ENCODE measurements around the gene TRAF5.

The TRAF5 gene

DNA sequence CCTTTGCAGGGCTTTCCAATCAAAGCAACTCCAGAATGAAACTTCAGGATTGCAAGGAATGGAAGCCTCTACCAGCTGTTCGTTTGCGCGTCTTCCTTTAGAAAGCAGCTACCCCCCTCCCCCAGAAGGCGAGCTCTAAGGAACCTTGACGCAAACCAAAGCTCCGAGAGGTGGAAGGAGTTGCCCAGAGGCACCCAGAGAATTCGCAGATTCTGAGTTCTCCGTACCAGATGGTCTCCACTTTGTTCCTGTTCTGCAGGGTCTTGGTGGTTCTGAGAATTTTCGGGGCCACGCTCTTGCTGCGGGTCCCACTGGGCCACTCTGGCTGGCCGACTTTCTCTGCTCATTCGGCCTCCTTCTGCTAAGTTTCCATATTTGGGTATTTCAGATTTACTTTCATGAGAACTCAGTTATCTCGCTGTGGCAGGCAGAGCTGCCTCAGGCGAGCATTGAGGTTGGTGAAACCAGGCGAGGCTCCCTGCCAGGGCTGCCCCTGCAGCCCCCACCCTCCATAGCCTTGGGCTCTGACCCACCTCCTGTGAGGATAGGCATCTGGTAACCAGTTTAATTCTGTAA lies 801 bp downstream of the TRAF5 start:
- no peak overlapping the region for H2BK15ac ChIP-seq (ENCODE audit: low read depth, poor library complexity, severe bottlenecking)
- H2BK12ac ChIP-seq (ENCODE audit: low read length in 2 of 2): peak overlapping the region in 1 of 2 experiments; percentile 52
- peak overlapping the region; percentile 64 for H3K27ac ChIP-seq (ENCODE audit: low read length, poor library complexity, severe bottlenecking)
- H2AK5ac ChIP-seq (ENCODE audit: low read length, severe bottlenecking): no peak overlapping the region
- H3K14ac ChIP-seq (ENCODE audit: low read length in 2 of 2): no peak overlapping the region
- DNase-seq: peak; percentile 79
- peak overlapping the region; percentile 79 for H3K18ac ChIP-seq (ENCODE audit: low read depth in 1 of 2, low read length in 2 of 2)
- H3K23ac ChIP-seq (ENCODE audit: low read length in 2 of 2): no peak overlapping the region
- H3K9ac ChIP-seq (ENCODE audit: low read length): peak overlapping the region; percentile 77
- peaks cover 19% of the 10 kb centered on the region for H3K79me1 ChIP-seq (replicated peaks; ENCODE audit: low read length, poor library complexity, severe bottlenecking)
- H3K36me3 ChIP-seq (ENCODE audit: control insufficient read depth in 1 of 2, insufficient read depth in 2 of 2, low read depth in 1 of 2, low read length in 2 of 2): peaks cover 0 to 3% of the 10 kb centered on the region in 2 experiments
- peaks cover 14% of the 10 kb centered on the region for H3K4me1 ChIP-seq (ENCODE audit: control insufficient read depth, insufficient read depth, low read depth, low read length)
- no peak overlapping the region for H4K91ac ChIP-seq (ENCODE audit: low read length)
- no peaks in the 10 kb centered on the region for H3K9me3 ChIP-seq (ENCODE audit: control insufficient read depth, low read length)
- H3K4me2 ChIP-seq (ENCODE audit: low read length, poor library complexity, severe bottlenecking): peak overlapping the region; percentile 73
- peak overlapping the region; percentile 69 for H4K8ac ChIP-seq (ENCODE audit: low read length)
- peak overlapping the region; percentile 75 to 85 for H3K4me3 ChIP-seq (ENCODE audit: insufficient read depth in 1 of 2, low read depth in 1 of 2, low read length in 2 of 2)
- H2AFZ ChIP-seq (ENCODE audit: low read depth, low read length): peak overlapping the region; percentile 74
- no peak overlapping the region for H2BK120ac ChIP-seq (ENCODE audit: low read depth, low read length)
- H2BK5ac ChIP-seq (ENCODE audit: low read depth, low read length, poor library complexity, severe bottlenecking): peak overlapping the region; percentile 54
- peak overlapping the region in 1 of 2 experiments; percentile 72 for H3K4ac ChIP-seq (ENCODE audit: low read depth in 1 of 2, low read length in 2 of 2)
- WGBS: 10% methylated on average over 16 of the region's 16 CpGs
- H3K27me3 ChIP-seq (ENCODE audit: control insufficient read depth in 1 of 2, insufficient read depth in 1 of 2, low read length in 2 of 2): peaks cover 0 to 20% of the 10 kb centered on the region in 2 experiments

DNA sequence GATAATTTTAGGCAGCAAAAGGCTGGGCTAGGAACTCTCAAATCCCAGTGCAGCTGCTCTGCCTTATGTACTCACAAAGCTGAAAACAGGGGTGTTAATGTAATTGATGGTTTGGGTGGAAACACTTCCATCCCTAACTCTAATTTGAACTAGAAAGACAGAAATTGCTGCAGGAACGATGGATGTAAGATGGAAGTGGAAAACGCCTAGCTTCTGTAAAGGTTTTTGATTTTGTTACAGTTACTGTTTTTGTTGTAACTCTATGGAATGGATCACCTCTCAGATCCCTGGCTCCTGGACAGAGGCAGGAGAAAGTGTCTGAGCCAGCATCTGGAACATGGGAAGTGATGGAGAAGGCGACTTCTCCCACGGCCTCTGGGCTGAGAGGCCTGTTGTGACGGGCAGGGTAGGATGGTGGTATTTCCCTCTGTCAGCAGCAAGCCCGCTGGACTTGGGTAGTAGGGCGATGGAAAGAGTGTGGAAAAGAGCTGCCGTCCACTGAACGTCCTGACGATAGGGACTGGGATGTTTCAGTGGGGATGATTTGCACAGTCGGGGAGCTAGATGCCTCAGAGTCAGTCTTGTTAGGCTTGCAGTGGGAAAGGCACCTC lies 1.6 kb downstream of the TRAF5 start:
- Histone ChIP-seq H4K91ac (ENCODE audit: low read length) (no peak overlapping the region), H2AFZ (ENCODE audit: low read depth, low read length) (no peak overlapping the region), H3K14ac (ENCODE audit: low read length in 2 of 2) (no peak overlapping the region), H3K9ac (ENCODE audit: low read length) (peak overlapping the region; percentile 77), H3K4me2 (ENCODE audit: low read length, poor library complexity, severe bottlenecking) (no peak overlapping the region), H2BK15ac (ENCODE audit: low read depth, poor library complexity, severe bottlenecking) (no peak overlapping the region), H3K18ac (ENCODE audit: low read depth in 1 of 2, low read length in 2 of 2) (no peak overlapping the region), H4K8ac (ENCODE audit: low read length) (no peak overlapping the region), H2BK5ac (ENCODE audit: low read depth, low read length, poor library complexity, severe bottlenecking) (no peak overlapping the region), H2AK5ac (ENCODE audit: low read length, severe bottlenecking) (no peak overlapping the region), H3K36me3 (ENCODE audit: control insufficient read depth in 1 of 2, insufficient read depth in 2 of 2, low read depth in 1 of 2, low read length in 2 of 2) (peaks cover 0 to 3% of the 10 kb centered on the region in 2 experiments), H3K23ac (ENCODE audit: low read length in 2 of 2) (no peak overlapping the region), H3K4me1 (ENCODE audit: control insufficient read depth, insufficient read depth, low read depth, low read length) (peaks cover 14% of the 10 kb centered on the region), H3K4ac (ENCODE audit: low read depth in 1 of 2, low read length in 2 of 2) (no peak overlapping the region), H2BK120ac (ENCODE audit: low read depth, low read length) (no peak overlapping the region), H3K79me1 (replicated peaks; ENCODE audit: low read length, poor library complexity, severe bottlenecking) (peaks cover 19% of the 10 kb centered on the region), H2BK12ac (ENCODE audit: low read length in 2 of 2) (no peak overlapping the region), H3K4me3 (ENCODE audit: insufficient read depth in 1 of 2, low read depth in 1 of 2, low read length in 2 of 2) (peak overlapping the region in 1 of 2 experiments; percentile 85), H3K27ac (ENCODE audit: low read length, poor library complexity, severe bottlenecking) (peak overlapping the region; percentile 64), H3K27me3 (ENCODE audit: control insufficient read depth in 1 of 2, insufficient read depth in 1 of 2, low read length in 2 of 2) (peaks cover 0 to 20% of the 10 kb centered on the region in 2 experiments), H3K9me3 (ENCODE audit: control insufficient read depth, low read length) (no peaks in the 10 kb centered on the region)
- WGBS: 95% methylated on average over 11 of the region's 11 CpGs
- no peak for DNase-seq

DNA sequence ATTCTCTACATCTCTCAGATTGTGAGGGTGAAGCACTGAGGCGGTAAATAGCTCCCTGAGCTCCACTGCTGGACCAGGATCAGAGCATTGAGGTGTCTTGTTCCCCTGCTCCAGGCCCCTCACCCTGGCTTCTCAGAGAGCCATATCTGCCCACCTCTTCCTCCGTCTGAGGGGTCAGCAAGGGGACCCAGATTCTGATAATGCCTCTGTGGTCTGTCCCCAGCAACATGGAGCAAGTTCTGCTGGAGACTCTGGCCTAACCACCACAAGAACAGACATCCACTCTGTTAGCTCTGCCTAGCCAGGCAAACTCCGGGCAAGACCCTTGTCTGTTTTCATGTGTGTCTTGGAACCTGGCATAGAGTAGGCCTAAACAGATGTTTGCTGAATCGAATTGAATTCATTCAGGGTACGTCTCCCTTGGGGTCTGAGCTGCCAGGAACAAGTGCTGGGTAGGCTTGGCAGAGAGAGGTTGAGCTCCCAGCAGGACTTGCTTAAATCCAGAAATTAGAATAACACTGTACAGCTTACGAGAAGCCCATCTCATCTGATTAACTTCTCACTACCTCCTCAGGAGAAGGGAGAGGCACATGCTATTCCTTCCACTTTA lies 2.3 kb downstream of the TRAF5 start:
- Histone ChIP-seq H3K4ac (ENCODE audit: low read depth in 1 of 2, low read length in 2 of 2) (no peak overlapping the region), H3K79me1 (replicated peaks; ENCODE audit: low read length, poor library complexity, severe bottlenecking) (peaks cover 20% of the 10 kb centered on the region), H3K23ac (ENCODE audit: low read length in 2 of 2) (no peak overlapping the region), H3K4me1 (ENCODE audit: control insufficient read depth, insufficient read depth, low read depth, low read length) (peaks cover 14% of the 10 kb centered on the region), H3K27me3 (ENCODE audit: control insufficient read depth in 1 of 2, insufficient read depth in 1 of 2, low read length in 2 of 2) (peaks cover 0 to 20% of the 10 kb centered on the region in 2 experiments), H3K9me3 (ENCODE audit: control insufficient read depth, low read length) (no peaks in the 10 kb centered on the region), H2AFZ (ENCODE audit: low read depth, low read length) (no peak overlapping the region), H2AK5ac (ENCODE audit: low read length, severe bottlenecking) (no peak overlapping the region), H3K27ac (ENCODE audit: low read length, poor library complexity, severe bottlenecking) (no peak overlapping the region), H2BK12ac (ENCODE audit: low read length in 2 of 2) (no peak overlapping the region), H3K4me2 (ENCODE audit: low read length, poor library complexity, severe bottlenecking) (no peak overlapping the region), H3K14ac (ENCODE audit: low read length in 2 of 2) (no peak overlapping the region), H3K4me3 (ENCODE audit: insufficient read depth in 1 of 2, low read depth in 1 of 2, low read length in 2 of 2) (no peak overlapping the region), H2BK120ac (ENCODE audit: low read depth, low read length) (no peak overlapping the region), H2BK15ac (ENCODE audit: low read depth, poor library complexity, severe bottlenecking) (no peak overlapping the region), H3K36me3 (ENCODE audit: control insufficient read depth in 1 of 2, insufficient read depth in 2 of 2, low read depth in 1 of 2, low read length in 2 of 2) (peaks cover 0 to 3% of the 10 kb centered on the region in 2 experiments), H2BK5ac (ENCODE audit: low read depth, low read length, poor library complexity, severe bottlenecking) (no peak overlapping the region), H4K8ac (ENCODE audit: low read length) (no peak overlapping the region), H4K91ac (ENCODE audit: low read length) (no peak overlapping the region), H3K18ac (ENCODE audit: low read depth in 1 of 2, low read length in 2 of 2) (no peak overlapping the region), H3K9ac (ENCODE audit: low read length) (no peak overlapping the region)
- DNase-seq: no peak
- 98% methylated on average over 6 of the region's 6 CpGs for WGBS

DNA sequence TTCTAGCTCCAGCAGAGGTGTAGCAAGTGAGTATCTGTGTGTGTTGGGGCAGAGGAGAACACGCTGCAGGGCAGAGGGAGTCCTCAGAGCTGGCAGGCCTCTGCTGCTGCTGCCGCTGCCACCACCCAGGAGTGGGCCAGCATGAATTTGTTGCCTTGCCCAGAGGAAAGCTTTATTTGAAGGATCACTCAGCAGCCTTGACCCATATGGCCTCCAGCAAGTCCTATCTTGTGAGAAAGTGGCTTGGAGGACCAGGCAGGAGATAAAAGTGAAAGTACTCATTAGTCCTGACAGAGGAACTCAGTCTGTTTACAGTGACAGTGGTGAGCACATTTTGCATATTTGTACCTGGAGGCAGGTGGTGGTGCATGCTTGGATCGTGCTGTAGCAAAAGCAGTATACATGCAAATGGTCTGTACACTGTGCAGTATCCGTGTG lies 3.1 kb downstream of the TRAF5 start:
- no peak overlapping the region for H4K91ac ChIP-seq (ENCODE audit: low read length)
- no peak overlapping the region for H3K4me2 ChIP-seq (ENCODE audit: low read length, poor library complexity, severe bottlenecking)
- no peak overlapping the region for H2BK12ac ChIP-seq (ENCODE audit: low read length in 2 of 2)
- no peak overlapping the region for H3K14ac ChIP-seq (ENCODE audit: low read length in 2 of 2)
- H3K4me3 ChIP-seq (ENCODE audit: insufficient read depth in 1 of 2, low read depth in 1 of 2, low read length in 2 of 2): no peak overlapping the region
- H2AK5ac ChIP-seq (ENCODE audit: low read length, severe bottlenecking): no peak overlapping the region
- H3K79me1 ChIP-seq (replicated peaks; ENCODE audit: low read length, poor library complexity, severe bottlenecking): peaks cover 25% of the 10 kb centered on the region
- H3K18ac ChIP-seq (ENCODE audit: low read depth in 1 of 2, low read length in 2 of 2): no peak overlapping the region
- no peak for DNase-seq
- H3K27ac ChIP-seq (ENCODE audit: low read length, poor library complexity, severe bottlenecking): no peak overlapping the region
- H2BK15ac ChIP-seq (ENCODE audit: low read depth, poor library complexity, severe bottlenecking): no peak overlapping the region
- 96% methylated on average over 4 of the region's 4 CpGs for WGBS
- H3K4ac ChIP-seq (ENCODE audit: low read depth in 1 of 2, low read length in 2 of 2): no peak overlapping the region
- H3K9me3 ChIP-seq (ENCODE audit: control insufficient read depth, low read length): no peaks in the 10 kb centered on the region
- H3K9ac ChIP-seq (ENCODE audit: low read length): no peak overlapping the region
- H3K27me3 ChIP-seq (ENCODE audit: control insufficient read depth in 1 of 2, insufficient read depth in 1 of 2, low read length in 2 of 2): peaks cover 0 to 20% of the 10 kb centered on the region in 2 experiments
- peaks cover 14% of the 10 kb centered on the region for H3K4me1 ChIP-seq (ENCODE audit: control insufficient read depth, insufficient read depth, low read depth, low read length)
- H2BK120ac ChIP-seq (ENCODE audit: low read depth, low read length): no peak overlapping the region
- H3K23ac ChIP-seq (ENCODE audit: low read length in 2 of 2): no peak overlapping the region
- H3K36me3 ChIP-seq (ENCODE audit: control insufficient read depth in 1 of 2, insufficient read depth in 2 of 2, low read depth in 1 of 2, low read length in 2 of 2): peaks cover 0 to 3% of the 10 kb centered on the region in 2 experiments
- no peak overlapping the region for H4K8ac ChIP-seq (ENCODE audit: low read length)
- no peak overlapping the region for H2AFZ ChIP-seq (ENCODE audit: low read depth, low read length)
- H2BK5ac ChIP-seq (ENCODE audit: low read depth, low read length, poor library complexity, severe bottlenecking): no peak overlapping the region

Data from mesenchymal stem cell (in vitro differentiated cells and primary cell).